BE2C (cell line): ENCODE results near the gene RPS6KB1.
"Not testable (repeated sequence)": the region's sequence is repeated elsewhere in the genome, so short reads cannot be mapped to it uniquely, and the experiment has no call there.

Source experiments
- DNase-seq: peaks from one replicate; pipeline ENCODE4 v3.0.0-alpha.2; 2020
- H3K27me3 ChIP-seq: fragments of 250-450 bp; sonication (Bioruptor Pico); 2 replicates; pipeline ENCODE4 v1.5.1; 2020; ENCODE audit warnings: mild to moderate bottlenecking
- H3K36me3 ChIP-seq: fragments of 250-450 bp; sonication (Bioruptor Pico); 2 replicates; pipeline ENCODE4 v1.5.1; 2020; ENCODE audit warnings: mild to moderate bottlenecking
- H3K4me1 ChIP-seq: fragments of 250-450 bp; sonication (Bioruptor Pico); 2 replicates; pipeline ENCODE4 v1.5.1; 2020
- H3K4me3 ChIP-seq: 2 replicates; pipeline ENCODE4 v1.5.1; 2011; ENCODE audit warnings: low read depth, low read length
- H3K9me3 ChIP-seq: fragments of 250-450 bp; sonication (Bioruptor Pico); 2 replicates; pipeline ENCODE4 v1.5.1; 2020
- CTCF ChIP-seq: IDR thresholded peaks from 2 replicates; pipeline ENCODE4 v1.5.1; 2012; ENCODE audit warnings: mild to moderate bottlenecking, low read depth, low read length

Gene RPS6KB1

GRCh38 chr17:59848778-59849177, 44.1 kb upstream of the RPS6KB1 start:
- TF ChIP-seq CTCF, result no peak
- DNase-seq, result no peak
- no peak overlapping the region for H3K4me3 ChIP-seq
- H3K4me1 ChIP-seq, result no peaks in the 10 kb centered on the region
- no peaks in the 10 kb centered on the region; the same call in 1 of the 2 replicates for H3K9me3 ChIP-seq
- H3K27me3 ChIP-seq, result no peaks in the 10 kb centered on the region
- no peaks in the 10 kb centered on the region for H3K36me3 ChIP-seq

- H3K4me1 ChIP-seq, H3K27me3 ChIP-seq, H3K9me3 ChIP-seq, H3K36me3 ChIP-seq, H3K4me3 ChIP-seq, DNase-seq: not testable (repeated sequence)
Observed at GRCh38 chr17:59850311-59850710, 42.6 kb upstream of the RPS6KB1 start.

- Histone ChIP-seq H3K4me1 (no peaks in the 10 kb centered on the region), H3K27me3 (no peaks in the 10 kb centered on the region; the same call in 1 of the 2 replicates), H3K4me3 (no peak overlapping the region), H3K9me3 (no peaks in the 10 kb centered on the region; the same call in 1 of the 2 replicates), H3K36me3 (no peaks in the 10 kb centered on the region)
- no peak for DNase-seq
- TF ChIP-seq CTCF, result no peak
Observed at GRCh38 chr17:59851439-59852375, 41.2 kb upstream of the RPS6KB1 start.

- not testable (repeated sequence) for DNase-seq, H3K4me1 ChIP-seq, H3K36me3 ChIP-seq, H3K9me3 ChIP-seq, H3K27me3 ChIP-seq, H3K4me3 ChIP-seq
Observed at GRCh38 chr17:59852847-59853167, 40.1 kb upstream of the RPS6KB1 start.

GRCh38 chr17:59853168-59853918, 39.6 kb upstream of the RPS6KB1 start:
- Histone ChIP-seq H3K9me3 (no peaks in the 10 kb centered on the region; the same call in 1 of the 2 replicates), H3K27me3 (no peaks in the 10 kb centered on the region; the same call in 1 of the 2 replicates), H3K4me3 (no peak overlapping the region), H3K36me3 (no peaks in the 10 kb centered on the region), H3K4me1 (no peaks in the 10 kb centered on the region; the same call in 1 of the 2 replicates)
- peak; percentile 49 for DNase-seq
- TF ChIP-seq CTCF, result peak; percentile 50

GRCh38 chr17:59853919-59854729, 38.8 kb upstream of the RPS6KB1 start:
- not testable (repeated sequence) for H3K9me3 ChIP-seq, H3K36me3 ChIP-seq, H3K4me3 ChIP-seq, DNase-seq, H3K4me1 ChIP-seq, H3K27me3 ChIP-seq
